Calu3 (cell line): ENCODE measurements around the gene SMG7. TPM values are rescaled to one million over a fixed set of nuclear protein-coding genes. Genes with fewer than 3 reads are reported as not detected.

Experiments used
- BruUV-seq: library from RNA; stranded (reverse); fragments of 400-500 nt; replicated peaks from 2 replicates; lab custom pipeline; 2021; lab: Mats Ljungman, UMichigan
- CTCF ChIA-PET: fragments of 300-600 bp; sonication (Branson Sonifier 250); formaldehyde crosslinking; loops from one replicate; lab custom pipeline; 2022; ENCODE audit warnings: antibody characterized with exemption; lab: Charles Lee
- DNase-seq: peaks from one replicate; pipeline ENCODE4 v3.0.0; 2022
- H3K27ac Mint-ChIP-seq: one replicate; pipeline ENCODE4 v1.8.0; 2022; ENCODE audit warnings: mixed read lengths; ENCODE audit not compliant: unreplicated experiment
- H3K27me3 Mint-ChIP-seq: one replicate; pipeline ENCODE4 v1.8.0; 2022; ENCODE audit warnings: mixed read lengths; ENCODE audit not compliant: unreplicated experiment
- H3K36me3 Mint-ChIP-seq: one replicate; pipeline ENCODE4 v1.8.0; 2022; ENCODE audit warnings: mild to moderate bottlenecking, moderate library complexity, mixed read lengths; ENCODE audit not compliant: insufficient read depth, unreplicated experiment
- H3K4me1 Mint-ChIP-seq: one replicate; pipeline ENCODE4 v1.8.0; 2022; ENCODE audit warnings: mild to moderate bottlenecking, low read depth, mixed read lengths; ENCODE audit not compliant: unreplicated experiment
- H3K4me3 Mint-ChIP-seq: one replicate; pipeline ENCODE4 v1.8.0; 2022; ENCODE audit warnings: mild to moderate bottlenecking, low read depth, moderate library complexity, mixed read lengths; ENCODE audit not compliant: unreplicated experiment
- H3K9me3 Mint-ChIP-seq: one replicate; pipeline ENCODE4 v1.8.0; 2022; ENCODE audit warnings: low read depth, mixed read lengths; ENCODE audit not compliant: unreplicated experiment
- intact Hi-C: fragments of 100-400 bp; cut with micrococcal nuclease; formaldehyde crosslinking; loops from one replicate; pipeline ENCODE4 v1.10.0; 2022; ENCODE audit not compliant: unreplicated experiment
- total RNA-seq: library from RNA; stranded (reverse); gene quantifications from 2 replicates; pipeline ENCODE4 v1.2.3, GENCODE V29; 2022
- TF ChIP-seq, protein P1 (sequence below): fragments of 200-600 bp; IDR thresholded peaks from one replicate; pipeline ENCODE4 v1.8.0; 2022; ENCODE audit warnings: antibody characterized with exemption; ENCODE audit not compliant: unreplicated experiment

Gene SMG7
- total RNA-seq, 1 experiment from 2014 or later = 96.3 TPM

DNA sequence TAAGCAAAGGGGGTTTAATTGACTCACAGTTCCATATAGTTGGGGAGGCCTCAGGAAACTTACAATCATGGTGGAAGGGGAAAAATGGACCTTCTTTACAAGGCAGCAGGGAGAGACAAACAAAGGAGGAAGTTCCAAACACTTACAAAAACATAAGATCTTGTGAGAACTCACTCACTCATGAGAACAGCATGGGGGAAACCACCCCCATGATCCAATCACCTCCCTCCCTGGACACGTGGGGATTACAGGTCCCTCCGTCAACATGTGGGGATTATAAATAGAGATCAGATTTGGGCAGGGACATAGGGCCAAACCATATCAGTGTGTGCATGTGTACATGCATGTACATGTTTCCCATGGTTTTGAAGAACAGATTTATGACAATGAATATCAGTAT lies 5.5 kb upstream of the SMG7 start:
- Mint-ChIP-seq H3K27me3 (no peaks in the 10 kb centered on the region), H3K9me3 (no peaks in the 10 kb centered on the region), H3K27ac (no peak overlapping the region), H3K4me1 (peaks cover 43% of the 10 kb centered on the region), H3K4me3 (no peak overlapping the region), H3K36me3 (peaks cover 17% of the 10 kb centered on the region)
- intact Hi-C loops = no loop called here
- DNase-seq = no peak
- BruUV-seq = no TSS peak
- CTCF ChIA-PET = no interaction called here
- TF ChIP-seq, protein P1, sequence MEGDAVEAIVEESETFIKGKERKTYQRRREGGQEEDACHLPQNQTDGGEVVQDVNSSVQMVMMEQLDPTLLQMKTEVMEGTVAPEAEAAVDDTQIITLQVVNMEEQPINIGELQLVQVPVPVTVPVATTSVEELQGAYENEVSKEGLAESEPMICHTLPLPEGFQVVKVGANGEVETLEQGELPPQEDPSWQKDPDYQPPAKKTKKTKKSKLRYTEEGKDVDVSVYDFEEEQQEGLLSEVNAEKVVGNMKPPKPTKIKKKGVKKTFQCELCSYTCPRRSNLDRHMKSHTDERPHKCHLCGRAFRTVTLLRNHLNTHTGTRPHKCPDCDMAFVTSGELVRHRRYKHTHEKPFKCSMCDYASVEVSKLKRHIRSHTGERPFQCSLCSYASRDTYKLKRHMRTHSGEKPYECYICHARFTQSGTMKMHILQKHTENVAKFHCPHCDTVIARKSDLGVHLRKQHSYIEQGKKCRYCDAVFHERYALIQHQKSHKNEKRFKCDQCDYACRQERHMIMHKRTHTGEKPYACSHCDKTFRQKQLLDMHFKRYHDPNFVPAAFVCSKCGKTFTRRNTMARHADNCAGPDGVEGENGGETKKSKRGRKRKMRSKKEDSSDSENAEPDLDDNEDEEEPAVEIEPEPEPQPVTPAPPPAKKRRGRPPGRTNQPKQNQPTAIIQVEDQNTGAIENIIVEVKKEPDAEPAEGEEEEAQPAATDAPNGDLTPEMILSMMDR = no peak

DNA sequence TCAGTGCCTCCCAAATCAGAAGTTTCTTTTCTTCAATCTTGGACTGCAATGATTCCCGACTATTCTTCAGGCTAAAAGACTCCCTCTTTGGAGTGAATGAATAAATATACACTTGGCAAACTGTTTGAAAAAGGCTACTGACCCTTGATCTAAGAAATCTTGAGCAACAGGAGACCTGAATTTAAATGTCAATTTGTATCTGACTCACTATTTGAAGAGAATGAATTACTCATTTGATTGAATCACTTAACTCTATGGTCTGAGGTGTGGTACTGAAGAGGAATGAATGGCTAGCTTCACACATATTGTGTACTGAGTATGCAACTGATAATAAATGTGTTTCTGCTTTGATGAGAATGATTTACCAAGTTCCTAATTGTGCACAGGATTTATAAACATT lies 4.6 kb upstream of the SMG7 start:
- intact Hi-C loops = no loop called here
- DNase-seq = no peak
- Mint-ChIP-seq H3K4me1 (peaks cover 36% of the 10 kb centered on the region), H3K27ac (peak overlapping the region; percentile 79), H3K27me3 (no peaks in the 10 kb centered on the region), H3K4me3 (peak overlapping the region; percentile 39), H3K36me3 (peaks cover 26% of the 10 kb centered on the region), H3K9me3 (no peaks in the 10 kb centered on the region)
- CTCF ChIA-PET = interaction anchor here (0.6 to 1.6 kb wide), 4 partner anchors 10 to 52 kb away, joined by 3 to 5 read pairs (median 4); no protein-coding TSS in a partner anchor
- BruUV-seq = no TSS peak
- TF ChIP-seq, protein P1 = no peak

GRCh38 chr1:183470147-183470960 lies 1.9 kb upstream of the SMG7 start:
- Mint-ChIP-seq H3K4me1 (peaks cover 42% of the 10 kb centered on the region), H3K4me3 (peak overlapping the region; percentile 96), H3K27me3 (no peaks in the 10 kb centered on the region), H3K36me3 (peaks cover 38% of the 10 kb centered on the region), H3K9me3 (no peaks in the 10 kb centered on the region), H3K27ac (peak overlapping the region; percentile 99)
- TF ChIP-seq, protein P1 = peak; percentile 34
- intact Hi-C loops = loop anchor here (1.0 to 2.0 kb wide), 4 partner anchors 72 to 189 kb away; no protein-coding TSS in a partner anchor
- DNase-seq = peak; percentile 94
- TSS peak; percentile 95 for BruUV-seq
- CTCF ChIA-PET = interaction anchor here (0.6 to 0.7 kb wide), 2 partner anchors 52 to 107 kb away, joined by 3 to 4 read pairs; no protein-coding TSS in a partner anchor

GRCh38 chr1:183470961-183471742 lies 1.1 kb upstream of the SMG7 start:
- intact Hi-C loops = loop anchor here (1.0 to 2.0 kb wide), 4 partner anchors 72 to 190 kb away; no protein-coding TSS in a partner anchor
- H3K36me3 Mint-ChIP-seq = peaks cover 38% of the 10 kb centered on the region
- no peaks in the 10 kb centered on the region for H3K27me3 Mint-ChIP-seq
- no peaks in the 10 kb centered on the region for H3K9me3 Mint-ChIP-seq
- H3K4me3 Mint-ChIP-seq = peak overlapping the region; percentile 96
- TF ChIP-seq, protein P1 = no peak
- H3K4me1 Mint-ChIP-seq = peaks cover 41% of the 10 kb centered on the region
- CTCF ChIA-PET = interaction anchor here (0.7 to 1.1 kb wide), 2 partner anchors 74 to 106 kb away, joined by 3 read pairs; no protein-coding TSS in a partner anchor
- peak overlapping the region; percentile 99 for H3K27ac Mint-ChIP-seq
- BruUV-seq = no TSS peak
- DNase-seq = peak; percentile 90
